Endometrial microvascular endothelial cells (primary cell): ENCODE results near the gene CIC. TPM values are rescaled to one million over a fixed set of nuclear protein-coding genes. Genes with fewer than 3 reads are reported as not detected.

Source experiments
- in situ Hi-C: cut with HindIII; loops from 2 replicates; pipeline ENCODE4 v1.10.0; 2017; ENCODE audit warnings: low sequenced_read_pairs, low pct_unique_long_range_greater_than_20kb; ENCODE audit errors: inconsistent ontology term
- total RNA-seq: library from RNA; depleted of rRNA; stranded (reverse); fragments of >200 nt; gene quantifications from one replicate; pipeline ENCODE4 v1.2.3, GENCODE V29; 2015; ENCODE audit errors: inconsistent ontology term

The CIC gene
- 36.0 TPM for total RNA-seq

DNA sequence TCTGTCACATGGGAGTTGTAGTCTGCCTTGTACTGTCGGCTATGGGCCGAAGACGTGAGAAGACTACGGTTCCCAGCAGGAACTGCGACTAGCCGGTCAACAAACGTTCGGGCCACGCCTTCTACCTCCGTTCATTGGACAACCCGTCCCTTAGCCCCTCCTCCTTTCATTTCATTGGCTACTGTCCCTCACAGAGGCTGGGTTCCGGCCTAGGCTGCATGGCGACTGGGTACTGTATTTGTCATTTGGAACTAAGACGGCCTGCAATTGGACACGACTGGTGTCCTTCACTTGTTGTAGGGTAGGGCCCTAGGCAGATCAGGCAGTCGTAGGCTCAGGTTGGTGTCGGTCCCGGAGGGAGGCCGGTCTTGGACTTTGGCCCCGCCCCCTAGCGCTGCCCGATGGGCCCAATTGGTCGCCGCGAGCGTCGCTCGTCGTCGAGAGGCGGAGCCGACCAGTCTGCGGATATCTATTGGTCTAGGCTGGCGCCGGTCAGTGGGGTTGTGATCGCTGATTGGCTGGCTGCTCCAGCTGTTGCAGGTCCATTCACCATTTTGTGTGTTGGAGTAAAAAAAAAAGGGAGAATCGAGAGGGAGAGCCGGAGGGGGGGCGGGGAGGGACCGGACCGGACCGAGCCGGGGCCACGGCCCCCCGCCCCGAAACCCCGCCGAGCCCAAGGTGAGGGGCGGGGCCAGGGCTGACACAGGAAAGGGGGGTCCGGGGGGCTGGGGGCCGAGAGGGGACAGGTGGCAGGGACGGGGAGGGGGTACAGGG lies at the start of gene CIC:
Gene CIC (plus strand): TSS at position 549 of the 774 bp plus-strand sequence. CDS start 2,532 bp downstream, outside the sequence.
- in situ Hi-C loops = no loop called here

DNA sequence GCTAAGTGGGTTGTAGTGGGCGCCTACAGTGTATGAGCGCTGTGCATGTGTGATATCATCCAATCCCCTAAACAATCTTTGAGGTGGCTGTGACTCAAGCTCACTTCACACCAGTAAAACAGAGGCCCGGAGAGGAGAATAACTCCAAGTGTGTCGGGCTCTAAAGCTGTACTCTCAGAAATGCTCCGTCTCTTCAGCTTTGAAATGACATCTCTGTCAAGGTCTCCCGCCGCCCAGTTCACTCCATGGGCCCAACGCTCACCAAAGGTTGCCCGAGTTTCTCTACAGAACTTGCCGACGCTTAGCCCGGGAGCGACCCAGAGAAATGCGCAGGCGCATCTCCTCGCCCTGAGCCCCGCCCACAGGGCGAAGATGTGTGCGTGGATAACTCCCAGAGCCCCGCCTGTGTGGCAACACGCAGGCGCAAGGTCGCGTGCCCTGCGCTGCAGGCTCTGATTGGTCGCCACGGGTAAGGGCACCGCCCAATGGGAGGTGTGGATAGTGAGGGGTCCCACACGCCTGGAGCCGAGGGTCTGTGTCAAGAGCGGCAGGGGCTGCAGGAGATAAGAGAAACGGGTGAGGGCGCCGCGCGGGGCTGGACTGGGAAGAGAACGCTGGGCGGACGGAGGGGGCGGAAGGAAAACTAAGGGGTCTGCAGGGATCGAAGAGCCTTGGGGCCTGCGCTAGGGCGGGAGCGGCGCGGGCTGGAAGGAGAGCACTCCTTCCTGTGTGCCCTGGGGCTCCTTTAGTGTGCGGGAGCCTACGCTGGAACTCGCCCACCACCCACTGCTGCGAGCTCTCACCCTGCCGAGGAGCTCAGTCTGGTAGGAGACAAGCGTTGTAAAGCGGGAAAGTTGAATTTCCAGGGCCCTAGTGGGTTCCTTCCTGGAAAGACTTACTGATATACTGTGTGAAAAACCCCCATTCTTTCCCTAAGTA lies 49.0 kb upstream of the CIC start, which contains the start of gene ZNF526:
Gene ZNF526 (plus strand): TSS at position 501 of the 939 bp plus-strand sequence. CDS start 4,092 bp downstream, outside the sequence.
- in situ Hi-C loops = no loop called here

DNA sequence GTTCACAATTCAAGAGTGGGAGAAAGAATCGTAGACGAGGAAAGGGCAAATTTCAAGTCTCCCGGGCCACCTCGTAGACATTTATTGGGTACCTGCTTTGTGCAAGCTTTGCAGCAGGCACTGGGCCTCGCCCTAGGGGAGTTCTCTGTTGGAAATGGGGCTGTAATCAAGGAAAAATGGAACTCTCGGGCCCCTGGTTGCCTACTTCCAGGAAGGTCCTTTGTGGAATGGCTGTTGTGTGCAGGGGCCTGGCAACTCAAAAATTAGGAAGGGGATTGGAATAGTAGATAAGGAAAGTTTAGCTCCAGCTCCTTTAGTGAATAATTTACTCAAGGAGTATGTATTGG lies 48.3 kb upstream of the CIC start:
- in situ Hi-C loops = no loop called here

DNA sequence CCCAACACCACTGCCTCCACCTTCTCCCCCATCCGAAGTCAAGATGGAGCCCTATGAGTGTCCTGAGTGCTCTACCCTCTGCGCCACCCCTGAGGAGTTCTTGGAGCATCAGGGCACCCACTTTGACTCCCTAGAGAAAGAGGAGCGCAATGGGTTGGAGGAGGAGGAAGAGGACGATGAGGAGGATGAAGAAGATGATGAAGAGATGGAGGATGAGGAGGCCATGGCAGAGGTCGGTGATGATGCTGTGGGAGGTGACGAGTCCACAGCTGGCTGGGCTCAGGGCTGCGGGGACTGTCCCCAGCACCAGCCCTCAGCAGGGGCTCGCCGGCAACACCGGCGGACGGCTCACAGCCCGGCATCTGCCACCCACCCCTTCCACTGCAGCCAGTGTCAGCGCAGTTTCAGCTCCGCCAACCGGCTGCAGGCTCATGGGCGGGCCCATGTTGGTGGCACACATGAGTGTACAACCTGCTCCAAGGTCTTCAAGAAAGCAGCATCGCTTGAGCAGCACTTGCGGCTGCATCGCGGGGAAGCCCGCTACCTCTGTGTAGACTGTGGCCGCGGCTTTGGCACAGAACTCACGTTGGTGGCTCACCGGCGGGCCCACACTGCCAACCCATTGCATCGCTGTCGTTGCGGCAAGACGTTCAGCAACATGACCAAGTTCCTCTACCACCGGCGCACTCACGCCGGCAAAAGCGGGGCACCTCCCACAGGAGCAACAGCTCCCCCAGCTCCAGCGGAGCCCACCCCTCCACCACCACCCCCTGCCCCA lies 43.9 kb upstream of the CIC start:
- in situ Hi-C loops = no loop called here

DNA sequence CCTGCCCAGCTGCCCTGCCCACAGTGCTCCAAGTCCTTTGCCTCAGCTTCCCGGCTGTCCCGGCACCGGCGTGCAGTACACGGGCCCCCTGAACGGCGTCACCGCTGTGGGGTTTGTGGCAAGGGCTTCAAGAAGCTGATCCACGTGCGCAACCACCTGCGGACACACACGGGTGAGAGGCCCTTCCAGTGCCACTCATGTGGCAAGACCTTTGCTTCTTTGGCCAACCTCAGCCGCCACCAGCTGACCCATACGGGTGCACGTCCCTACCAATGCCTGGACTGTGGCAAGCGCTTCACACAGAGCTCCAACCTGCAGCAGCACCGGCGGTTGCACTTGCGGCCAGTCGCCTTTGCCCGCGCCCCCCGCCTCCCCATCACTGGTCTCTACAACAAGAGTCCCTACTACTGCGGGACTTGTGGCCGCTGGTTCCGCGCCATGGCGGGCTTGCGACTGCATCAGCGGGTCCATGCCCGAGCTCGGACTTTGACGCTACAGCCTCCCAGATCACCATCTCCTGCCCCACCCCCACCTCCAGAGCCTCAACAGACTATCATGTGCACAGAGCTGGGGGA lies 43.2 kb upstream of the CIC start:
- in situ Hi-C loops = no loop called here

DNA sequence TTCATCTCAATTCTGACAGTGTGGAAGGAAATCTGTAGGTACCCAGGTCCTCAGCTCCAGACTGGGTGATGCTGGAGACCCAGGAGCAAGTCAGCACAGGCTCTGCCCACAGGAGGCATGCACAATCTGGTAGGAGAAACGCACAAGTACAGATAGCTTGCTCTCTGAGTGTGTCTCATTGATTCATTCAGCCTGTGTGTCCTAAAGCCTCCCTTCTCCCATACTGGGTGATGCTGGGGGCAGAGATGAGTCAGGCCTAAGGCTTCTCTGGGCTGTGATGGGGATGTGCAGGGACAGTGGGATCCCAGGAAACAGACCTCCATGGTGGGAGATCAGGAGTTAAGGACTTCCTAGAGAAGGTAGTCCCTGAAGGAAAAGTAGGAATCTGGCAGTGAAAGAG lies 42.2 kb upstream of the CIC start:
- in situ Hi-C loops = no loop called here

DNA sequence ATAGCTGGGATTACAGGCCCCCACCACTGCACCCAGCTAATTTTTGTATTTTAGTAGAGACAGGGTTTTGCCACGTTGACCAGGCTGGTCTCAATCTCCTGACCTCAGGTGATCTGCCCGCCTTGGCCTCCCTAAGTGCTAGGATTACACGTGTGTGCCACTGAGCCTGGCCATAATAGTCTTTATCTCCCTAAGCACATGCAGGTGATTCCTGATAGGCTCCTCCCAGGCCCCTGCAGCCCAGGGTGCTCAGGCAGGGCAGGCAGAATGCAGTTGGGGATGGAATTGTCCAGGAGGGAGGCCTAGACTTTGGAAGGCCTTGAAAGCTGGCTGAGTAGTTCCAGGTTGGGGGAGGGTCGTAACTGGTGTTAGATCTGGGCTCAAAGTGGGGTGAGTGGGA lies 40.4 kb upstream of the CIC start:
- in situ Hi-C loops = no loop called here

DNA sequence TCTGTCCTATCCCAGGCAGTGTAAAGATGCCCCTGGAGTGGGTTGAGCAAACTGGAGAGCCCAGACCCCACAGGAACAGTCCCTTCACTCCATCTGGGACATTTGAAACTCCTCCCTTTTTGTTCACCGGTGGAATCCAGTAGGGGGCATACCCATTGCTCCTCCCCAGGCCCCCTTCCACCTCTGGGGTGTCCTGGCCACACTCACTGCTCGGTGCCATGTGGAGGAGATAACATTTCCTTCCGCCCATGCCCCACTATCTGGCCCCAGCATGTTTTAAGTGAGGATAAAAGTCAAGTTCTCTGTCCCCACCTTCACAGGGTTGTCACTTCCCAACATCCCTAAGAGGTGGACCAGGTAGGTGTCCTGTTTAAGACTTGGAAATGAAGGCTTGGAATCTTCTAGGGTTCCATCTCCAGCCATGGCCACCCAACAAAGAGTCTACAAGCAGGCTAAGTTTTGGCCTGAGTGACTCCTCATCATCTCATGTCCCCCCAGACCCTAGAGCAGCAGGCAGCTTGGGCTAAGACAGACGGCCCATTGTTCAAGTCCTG lies 39.7 kb upstream of the CIC start:
- in situ Hi-C loops = no loop called here

DNA sequence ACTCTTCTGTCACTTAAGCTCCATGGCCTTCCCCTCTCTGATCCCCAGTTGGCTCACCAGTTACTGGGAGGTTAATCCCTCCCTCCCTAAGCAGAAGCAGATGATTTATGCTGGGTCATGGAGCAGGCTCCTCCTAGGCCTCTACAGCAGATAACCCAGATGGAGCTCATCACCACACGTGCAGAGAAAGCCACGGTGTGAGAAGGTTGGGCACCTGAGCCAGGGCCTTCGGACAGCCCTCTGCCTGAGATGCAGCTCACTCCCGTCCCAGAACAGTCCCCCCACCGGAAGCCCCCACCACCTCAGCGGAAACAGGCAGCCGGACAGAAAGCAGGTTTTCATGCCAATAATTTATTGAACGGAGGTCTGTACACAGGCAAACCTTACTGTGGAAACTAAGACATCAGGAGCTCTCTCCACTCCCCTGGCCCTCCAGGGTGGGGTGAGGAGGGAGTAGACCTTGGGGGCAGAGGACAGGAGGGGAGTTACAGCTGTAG lies 39.1 kb upstream of the CIC start:
- in situ Hi-C loops = no loop called here

DNA sequence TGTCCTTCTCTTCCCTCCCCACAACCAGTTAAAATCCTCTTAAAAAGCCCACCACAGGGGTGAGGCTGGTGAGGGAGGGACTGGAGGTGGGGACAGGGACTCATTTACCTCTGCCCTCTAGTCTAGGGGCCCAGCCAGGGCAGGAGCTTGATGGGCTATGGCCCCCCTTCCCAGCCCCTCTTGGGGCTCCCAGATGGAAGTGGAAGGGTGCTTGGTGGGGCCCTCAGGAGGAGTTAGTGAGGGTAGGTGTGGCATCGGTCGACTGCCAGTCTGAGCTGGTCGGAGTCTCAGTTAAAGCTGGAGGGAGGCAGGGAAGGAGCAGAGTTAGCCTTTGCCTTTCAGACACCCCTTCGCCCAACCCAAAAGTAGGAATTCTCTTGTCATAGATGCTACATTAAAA lies 38.5 kb upstream of the CIC start:
- in situ Hi-C loops = no loop called here

DNA sequence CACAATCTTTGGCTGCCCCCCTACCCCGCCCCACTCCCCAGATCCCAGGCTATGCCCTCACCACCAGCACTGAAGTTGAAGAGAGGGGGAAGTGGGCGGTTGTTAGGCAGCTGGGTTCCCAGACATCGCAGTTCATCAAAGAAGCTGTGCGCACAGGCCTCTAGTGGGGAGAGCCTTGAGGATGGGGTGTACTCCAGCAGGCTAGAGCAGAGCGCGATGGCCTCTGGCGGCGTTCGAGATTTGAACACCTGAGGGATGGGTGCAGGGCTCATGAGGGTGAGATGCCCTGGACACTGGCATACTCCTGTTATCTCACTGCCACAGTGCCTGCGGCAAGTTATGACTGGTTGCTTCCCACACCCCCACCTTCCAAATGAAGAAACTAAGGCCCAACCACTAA lies 36.6 kb upstream of the CIC start:
- in situ Hi-C loops = no loop called here

DNA sequence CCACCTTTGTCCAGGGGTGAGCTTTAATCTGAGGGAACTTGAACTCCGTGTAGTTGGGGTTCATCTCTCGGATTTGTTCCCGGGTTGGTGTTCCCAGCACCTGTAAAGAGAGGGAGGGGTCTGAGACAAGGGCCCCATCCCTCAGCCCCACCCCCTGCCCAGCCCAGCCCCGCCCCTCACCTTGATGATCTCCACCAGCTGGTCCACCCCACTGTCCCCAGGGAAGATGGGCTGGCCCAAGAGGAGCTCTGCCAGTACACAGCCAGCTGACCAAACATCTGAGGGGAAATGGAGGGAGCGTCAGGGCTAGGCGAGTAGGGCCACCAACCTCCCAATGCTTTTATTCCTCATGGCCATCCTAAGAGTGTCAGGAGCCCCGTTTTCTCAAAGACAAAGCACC lies 35.9 kb upstream of the CIC start:
- in situ Hi-C loops = no loop called here

DNA sequence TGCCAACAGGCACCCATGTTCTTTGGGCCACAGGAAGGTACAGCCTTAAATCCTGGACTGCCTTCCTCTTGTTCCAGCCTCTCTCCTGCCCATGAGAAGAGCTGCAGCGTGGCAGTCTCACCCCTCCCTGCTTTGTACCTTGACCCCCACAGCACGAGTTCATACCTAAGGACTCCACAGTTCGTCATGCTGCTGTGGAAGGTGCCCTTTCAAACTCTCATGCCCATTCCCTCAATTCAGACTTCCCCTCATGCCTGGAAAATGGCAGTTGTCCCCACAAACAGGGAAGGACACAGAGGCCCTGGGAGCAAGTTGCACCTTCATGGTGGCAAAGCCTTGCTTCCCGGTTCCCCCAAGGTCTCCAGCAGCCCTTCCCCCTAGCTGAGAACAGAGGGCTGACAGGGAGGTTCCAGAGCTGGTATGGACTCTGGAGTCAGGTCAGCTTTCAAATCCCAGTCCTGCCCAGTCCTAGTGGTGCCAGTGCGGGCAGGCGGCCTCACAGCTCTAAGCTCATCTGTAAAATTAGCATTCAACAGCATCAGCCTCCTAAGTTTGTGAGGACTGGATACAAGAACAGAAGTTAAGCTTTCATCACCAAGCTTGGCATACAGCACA lies 35.3 kb upstream of the CIC start:
- in situ Hi-C loops = no loop called here

DNA sequence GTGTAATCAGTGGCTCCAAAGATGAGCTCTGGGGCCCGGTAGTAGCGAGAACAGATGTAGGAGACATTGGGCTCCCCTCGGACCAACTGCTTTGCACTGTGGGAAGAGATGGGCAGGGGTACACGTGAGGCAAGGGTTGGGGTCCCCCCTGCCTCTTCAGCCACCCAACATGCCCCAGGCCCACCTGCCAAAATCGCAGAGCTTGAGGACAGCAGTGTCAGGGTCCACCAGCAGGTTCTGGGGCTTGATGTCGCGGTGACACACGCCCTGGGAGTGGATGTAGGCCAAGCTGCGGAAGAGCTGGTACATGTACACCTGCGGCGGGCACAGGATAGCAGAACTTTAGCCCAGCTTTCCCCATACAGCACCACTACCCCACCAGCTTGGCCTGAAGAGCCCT lies 34.7 kb upstream of the CIC start:
- in situ Hi-C loops = no loop called here

DNA sequence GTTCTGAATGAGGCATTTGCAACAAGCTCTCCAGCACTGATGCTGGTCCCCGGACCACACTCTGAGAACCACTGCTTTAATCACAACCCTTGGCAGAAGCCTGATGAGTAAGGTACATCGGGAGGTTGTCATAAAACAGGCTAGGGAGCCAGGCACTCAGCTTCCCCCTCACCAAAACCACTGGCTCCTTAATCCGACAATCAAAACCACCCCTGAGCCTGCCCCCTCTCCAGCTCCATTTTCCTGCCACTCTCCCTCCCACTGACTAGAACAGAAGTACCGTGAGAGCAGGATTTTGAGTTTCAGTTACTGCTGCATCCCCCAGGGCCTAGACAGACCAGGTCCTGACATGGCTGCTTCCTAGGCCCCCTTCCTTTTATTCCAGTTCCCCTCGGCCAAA lies 33.9 kb upstream of the CIC start:
- in situ Hi-C loops = no loop called here

DNA sequence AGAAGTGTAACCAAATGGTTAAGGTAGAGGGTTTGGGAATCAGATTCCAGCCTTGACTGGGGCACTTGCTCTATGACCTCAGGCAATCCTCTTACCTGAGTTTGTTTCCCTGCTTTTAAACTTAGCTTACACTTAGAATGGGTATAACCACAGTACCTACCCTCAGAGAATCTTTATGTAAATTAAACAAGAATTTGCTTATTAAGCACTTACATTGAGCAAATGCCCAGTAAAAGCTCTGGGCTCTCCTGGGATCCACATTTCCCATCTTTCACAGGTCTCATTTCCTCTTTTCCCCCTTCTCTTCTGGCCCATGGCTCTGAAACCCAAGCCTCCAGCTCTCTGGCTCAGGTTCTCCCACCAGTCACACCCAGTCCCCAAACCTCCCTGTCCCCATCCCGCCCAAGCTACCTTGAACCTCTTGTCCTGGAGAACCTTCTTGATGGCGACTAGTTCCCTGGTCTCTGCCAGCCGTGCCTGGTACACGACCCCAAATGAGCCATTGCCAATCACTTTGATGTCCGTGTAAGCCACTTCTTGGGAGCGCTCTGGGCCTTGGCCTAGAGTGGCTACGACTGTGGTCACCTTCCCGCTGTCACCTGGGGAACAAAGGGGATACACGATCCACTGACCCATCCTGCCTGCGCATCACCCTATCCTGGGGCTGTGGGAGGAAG lies 29.4 kb upstream of the CIC start:
- in situ Hi-C loops = no loop called here

DNA sequence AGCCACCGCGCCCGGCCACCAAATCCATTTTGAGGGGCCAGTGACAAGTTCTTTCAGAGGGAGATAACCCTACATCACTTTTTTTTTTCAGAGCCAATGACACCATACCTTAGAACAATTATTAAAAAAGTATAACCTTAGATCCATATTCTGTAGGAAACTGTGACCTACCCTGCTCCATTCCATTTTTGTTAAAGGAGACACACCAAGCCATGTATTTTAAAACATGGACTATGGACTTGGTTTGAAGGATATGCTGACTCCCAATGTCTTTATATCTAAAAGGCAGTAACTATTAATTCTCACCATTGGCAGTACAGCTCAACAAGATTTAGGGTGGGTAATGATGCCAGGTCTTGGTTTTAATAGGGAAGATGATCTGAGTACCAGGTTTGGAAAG lies 27.8 kb upstream of the CIC start:
- in situ Hi-C loops = no loop called here

DNA sequence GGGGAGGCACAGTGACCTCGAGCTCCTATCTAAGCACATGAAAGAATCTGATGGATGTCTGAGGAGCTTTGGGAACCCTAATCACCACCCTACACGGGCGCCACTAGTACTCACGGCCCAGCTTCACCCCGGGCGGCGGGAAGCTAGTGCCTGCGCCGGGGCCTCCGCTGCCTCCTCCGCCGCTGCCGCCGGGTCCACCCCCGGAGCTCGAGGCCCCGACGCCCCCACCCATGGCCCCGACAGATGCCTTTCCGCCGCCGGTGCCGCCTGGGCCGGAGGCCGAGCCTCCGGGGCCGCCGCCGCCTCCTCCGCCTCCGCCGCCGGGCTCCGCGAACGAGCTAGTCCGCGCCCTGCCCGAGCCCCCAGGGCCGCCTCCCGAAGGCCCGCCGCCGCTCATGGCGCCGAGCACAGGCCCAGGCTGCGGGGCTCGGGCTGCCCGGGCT lies 27.0 kb upstream of the CIC start:
- in situ Hi-C loops = no loop called here
